OCI-LY3 (cell line): ENCODE measurements around the gene BRD1.

Experiments
- EZH2phosphoT487 ChIP-seq: fragments of 200-600 bp; shearing (Covaris generic); IDR thresholded peaks from 2 replicates; pipeline ENCODE4 v1.6.1; 2018; ENCODE audit warnings: antibody characterized with exemption, mixed run types, low read depth
- TF ChIP-seq, protein P1 (sequence below): fragments of 200-600, 300-600 bp; sonication (generic); IDR thresholded peaks from 2 replicates; pipeline ENCODE4 v1.5.1; 2014; ENCODE audit warnings: antibody characterized with exemption, low read length, low read depth

GRCh38 chr22:49763138-49763537, 64.5 kb downstream of the BRD1 start:
- TF ChIP-seq, protein P1, sequence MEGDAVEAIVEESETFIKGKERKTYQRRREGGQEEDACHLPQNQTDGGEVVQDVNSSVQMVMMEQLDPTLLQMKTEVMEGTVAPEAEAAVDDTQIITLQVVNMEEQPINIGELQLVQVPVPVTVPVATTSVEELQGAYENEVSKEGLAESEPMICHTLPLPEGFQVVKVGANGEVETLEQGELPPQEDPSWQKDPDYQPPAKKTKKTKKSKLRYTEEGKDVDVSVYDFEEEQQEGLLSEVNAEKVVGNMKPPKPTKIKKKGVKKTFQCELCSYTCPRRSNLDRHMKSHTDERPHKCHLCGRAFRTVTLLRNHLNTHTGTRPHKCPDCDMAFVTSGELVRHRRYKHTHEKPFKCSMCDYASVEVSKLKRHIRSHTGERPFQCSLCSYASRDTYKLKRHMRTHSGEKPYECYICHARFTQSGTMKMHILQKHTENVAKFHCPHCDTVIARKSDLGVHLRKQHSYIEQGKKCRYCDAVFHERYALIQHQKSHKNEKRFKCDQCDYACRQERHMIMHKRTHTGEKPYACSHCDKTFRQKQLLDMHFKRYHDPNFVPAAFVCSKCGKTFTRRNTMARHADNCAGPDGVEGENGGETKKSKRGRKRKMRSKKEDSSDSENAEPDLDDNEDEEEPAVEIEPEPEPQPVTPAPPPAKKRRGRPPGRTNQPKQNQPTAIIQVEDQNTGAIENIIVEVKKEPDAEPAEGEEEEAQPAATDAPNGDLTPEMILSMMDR = no peak
- TF ChIP-seq EZH2phosphoT487 = no peak
